Activated effector memory CD4-positive, alpha-beta T cell treated with Interleukin-2 at 50 U/mL for 16 hours (primary cell): ENCODE results near the gene PLEKHJ1.
"Not testable (repeated sequence)": the region's sequence is repeated elsewhere in the genome, so short reads cannot be mapped to it uniquely, and the experiment has no call there.

Experiments
- DNase-seq: peaks from one replicate; pipeline ENCODE4 v3.0.0-alpha.2; 2020

The PLEKHJ1 gene

GRCh38 chr19:2217591-2217990 is 18.5 kb downstream of the PLEKHJ1 start:
- no peak for DNase-seq

GRCh38 chr19:2216361-2217225 is 19.5 kb downstream of the PLEKHJ1 start:
- DNase-seq = no peak

GRCh38 chr19:2215281-2215751 is 20.8 kb downstream of the PLEKHJ1 start:
- DNase-seq = peak; percentile 13

GRCh38 chr19:2214251-2214650 is 21.9 kb downstream of the PLEKHJ1 start:
- DNase-seq = no peak

GRCh38 chr19:2213799-2214198 is 22.3 kb downstream of the PLEKHJ1 start:
- no peak for DNase-seq

GRCh38 chr19:2212861-2213711 is 23.0 kb downstream of the PLEKHJ1 start:
- no peak for DNase-seq

GRCh38 chr19:2210987-2211740 is 25.0 kb downstream of the PLEKHJ1 start:
- DNase-seq = no peak

GRCh38 chr19:2210206-2210605 is 25.9 kb downstream of the PLEKHJ1 start:
- DNase-seq = no peak

GRCh38 chr19:2209408-2209807 is 26.7 kb downstream of the PLEKHJ1 start:
- DNase-seq = no peak

- DNase-seq = no peak
Measured at GRCh38 chr19:2208975-2209374, 27.2 kb downstream of the PLEKHJ1 start.

GRCh38 chr19:2207991-2208860 is 27.9 kb downstream of the PLEKHJ1 start:
- no peak for DNase-seq

GRCh38 chr19:2207008-2207407 is 29.1 kb downstream of the PLEKHJ1 start:
- DNase-seq = no peak

GRCh38 chr19:2202366-2202765 is 33.8 kb downstream of the PLEKHJ1 start:
- DNase-seq = no peak

- no peak for DNase-seq
Measured at GRCh38 chr19:2201473-2202148, 34.5 kb downstream of the PLEKHJ1 start.

- DNase-seq = not testable (repeated sequence)
Measured at GRCh38 chr19:2200624-2201294, 35.4 kb downstream of the PLEKHJ1 start.

GRCh38 chr19:2199861-2200623 is 36.1 kb downstream of the PLEKHJ1 start:
- no peak for DNase-seq

GRCh38 chr19:2199215-2199614 is 36.9 kb downstream of the PLEKHJ1 start:
- DNase-seq = no peak

- DNase-seq = no peak
Measured at GRCh38 chr19:2198317-2198716, 37.8 kb downstream of the PLEKHJ1 start.

GRCh38 chr19:2197270-2197669 is 38.9 kb downstream of the PLEKHJ1 start:
- no peak for DNase-seq

- DNase-seq = no peak
Measured at GRCh38 chr19:2195914-2196313, 40.2 kb downstream of the PLEKHJ1 start.
